ENCODE results near the gene RAB26. TPM values are rescaled to one million over a fixed set of nuclear protein-coding genes. Genes with fewer than 3 reads are reported as not detected.

The RAB26 gene
- total and polyA plus RNA-seq, 2 donors from 2014 or later: 1.5 to 3.0 TPM

DNA sequence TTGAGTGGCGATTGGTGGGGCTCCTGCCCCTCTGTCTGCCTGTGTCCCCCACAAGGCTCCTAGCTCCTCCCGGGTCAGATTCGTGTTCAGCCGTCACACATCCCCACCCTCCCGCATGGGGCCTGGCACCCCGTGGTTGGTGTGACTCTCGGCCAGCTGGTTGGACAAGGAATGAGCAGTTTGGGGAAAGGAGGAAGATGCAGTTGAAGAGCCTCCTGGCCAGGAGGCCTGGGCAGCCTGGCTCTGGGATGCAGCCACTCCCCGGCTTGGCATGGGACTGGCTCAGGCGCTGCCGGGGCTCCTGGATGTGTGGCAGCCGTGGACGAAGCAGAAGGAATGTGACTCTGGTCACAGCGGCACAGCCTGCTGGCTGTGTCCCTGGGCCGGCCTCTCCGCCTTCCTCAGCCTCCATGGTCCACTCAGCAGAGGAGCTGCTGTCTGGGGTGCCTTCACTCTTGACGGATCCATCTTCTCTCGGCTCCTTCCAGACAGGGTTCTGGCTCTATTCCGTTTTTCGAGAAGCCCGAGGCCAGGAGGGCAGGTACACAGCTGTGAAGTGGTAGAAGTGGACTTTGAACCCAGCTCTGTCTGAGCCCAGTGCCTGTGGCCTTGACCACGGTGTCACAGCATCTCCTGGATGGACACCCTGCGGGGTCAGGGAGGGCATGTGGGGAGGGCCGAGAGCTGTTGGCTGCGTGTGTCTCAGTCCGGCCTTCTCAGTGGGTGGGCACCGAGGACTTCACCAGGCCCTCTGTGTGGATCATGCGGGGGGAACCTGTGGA lies 9.2 kb downstream of the RAB26 start:
- no peaks in the 10 kb centered on the region for H3K27me3 ChIP-seq (ENCODE audit: control insufficient read depth, insufficient read depth, low read length)
- no peak overlapping the region for H3K9ac ChIP-seq (ENCODE audit: low read length in 3 of 3)
- no peaks in the 10 kb centered on the region for H3K36me3 ChIP-seq (ENCODE audit: control insufficient read depth in 2 of 3, insufficient read depth in 3 of 3, low read length in 3 of 3)
- intact Hi-C loops (cut with DNase I): no loop called here
- TF ChIP-seq, protein P1, sequence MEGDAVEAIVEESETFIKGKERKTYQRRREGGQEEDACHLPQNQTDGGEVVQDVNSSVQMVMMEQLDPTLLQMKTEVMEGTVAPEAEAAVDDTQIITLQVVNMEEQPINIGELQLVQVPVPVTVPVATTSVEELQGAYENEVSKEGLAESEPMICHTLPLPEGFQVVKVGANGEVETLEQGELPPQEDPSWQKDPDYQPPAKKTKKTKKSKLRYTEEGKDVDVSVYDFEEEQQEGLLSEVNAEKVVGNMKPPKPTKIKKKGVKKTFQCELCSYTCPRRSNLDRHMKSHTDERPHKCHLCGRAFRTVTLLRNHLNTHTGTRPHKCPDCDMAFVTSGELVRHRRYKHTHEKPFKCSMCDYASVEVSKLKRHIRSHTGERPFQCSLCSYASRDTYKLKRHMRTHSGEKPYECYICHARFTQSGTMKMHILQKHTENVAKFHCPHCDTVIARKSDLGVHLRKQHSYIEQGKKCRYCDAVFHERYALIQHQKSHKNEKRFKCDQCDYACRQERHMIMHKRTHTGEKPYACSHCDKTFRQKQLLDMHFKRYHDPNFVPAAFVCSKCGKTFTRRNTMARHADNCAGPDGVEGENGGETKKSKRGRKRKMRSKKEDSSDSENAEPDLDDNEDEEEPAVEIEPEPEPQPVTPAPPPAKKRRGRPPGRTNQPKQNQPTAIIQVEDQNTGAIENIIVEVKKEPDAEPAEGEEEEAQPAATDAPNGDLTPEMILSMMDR (IDR thresholded peaks at IDR 0.05; ENCODE audit: borderline replicate concordance, extremely low read depth, insufficient read depth): no peak
- H3K9me3 ChIP-seq (ENCODE audit: control insufficient read depth in 2 of 3, insufficient read depth in 1 of 3, low read length in 3 of 3): no peaks in the 10 kb centered on the region
- no peak overlapping the region for H3K27ac ChIP-seq (ENCODE audit: low read depth in 2 of 2, low read length in 2 of 2)
- peaks cover 0 to 45% (median 10%) of the 10 kb centered on the region in 3 donors for H3K4me1 ChIP-seq (ENCODE audit: control insufficient read depth in 2 of 3, insufficient read depth in 2 of 3, low read depth in 1 of 3, low read length in 3 of 3)
- FAIRE-seq (no peak), DNase-seq (no peak)
- H3K4me3 ChIP-seq (ENCODE audit: low read length in 3 of 3): no peak overlapping the region

DNA sequence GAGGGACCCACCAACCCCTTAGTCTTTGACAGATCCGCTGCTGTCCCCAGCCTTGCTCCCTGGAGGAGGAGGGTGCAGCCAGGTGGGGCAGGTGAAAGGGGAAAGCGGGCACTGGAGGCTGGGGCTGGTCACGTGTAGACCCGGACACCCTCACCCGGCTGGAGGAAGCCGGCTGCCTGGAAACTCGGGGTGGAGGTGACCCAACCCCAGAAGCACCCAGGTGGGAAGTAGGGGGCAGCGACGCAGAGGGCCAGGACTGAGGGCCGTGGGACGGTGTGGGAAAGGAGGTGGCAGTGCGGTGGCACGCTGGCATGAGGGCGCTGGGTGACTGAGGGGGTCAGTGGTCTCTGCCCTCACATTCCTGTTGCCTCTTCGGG lies 9.8 kb downstream of the RAB26 start:
- no peak overlapping the region for H3K4me3 ChIP-seq (ENCODE audit: low read length in 3 of 3)
- TF ChIP-seq, protein P1 (IDR thresholded peaks at IDR 0.05; ENCODE audit: borderline replicate concordance, extremely low read depth, insufficient read depth): no peak
- H3K36me3 ChIP-seq (ENCODE audit: control insufficient read depth in 2 of 3, insufficient read depth in 3 of 3, low read length in 3 of 3): no peaks in the 10 kb centered on the region
- intact Hi-C loops (cut with DNase I): no loop called here
- no peak for DNase-seq
- peaks cover 0 to 40% (median 7%) of the 10 kb centered on the region in 3 donors for H3K4me1 ChIP-seq (ENCODE audit: control insufficient read depth in 2 of 3, insufficient read depth in 2 of 3, low read depth in 1 of 3, low read length in 3 of 3)
- H3K27ac ChIP-seq (ENCODE audit: low read depth in 2 of 2, low read length in 2 of 2): no peak overlapping the region
- no peak overlapping the region for H3K9ac ChIP-seq (ENCODE audit: low read length in 3 of 3)
- H3K27me3 ChIP-seq (ENCODE audit: control insufficient read depth, insufficient read depth, low read length): no peaks in the 10 kb centered on the region
- no peaks in the 10 kb centered on the region for H3K9me3 ChIP-seq (ENCODE audit: control insufficient read depth in 2 of 3, insufficient read depth in 1 of 3, low read length in 3 of 3)
- FAIRE-seq: no peak

DNA sequence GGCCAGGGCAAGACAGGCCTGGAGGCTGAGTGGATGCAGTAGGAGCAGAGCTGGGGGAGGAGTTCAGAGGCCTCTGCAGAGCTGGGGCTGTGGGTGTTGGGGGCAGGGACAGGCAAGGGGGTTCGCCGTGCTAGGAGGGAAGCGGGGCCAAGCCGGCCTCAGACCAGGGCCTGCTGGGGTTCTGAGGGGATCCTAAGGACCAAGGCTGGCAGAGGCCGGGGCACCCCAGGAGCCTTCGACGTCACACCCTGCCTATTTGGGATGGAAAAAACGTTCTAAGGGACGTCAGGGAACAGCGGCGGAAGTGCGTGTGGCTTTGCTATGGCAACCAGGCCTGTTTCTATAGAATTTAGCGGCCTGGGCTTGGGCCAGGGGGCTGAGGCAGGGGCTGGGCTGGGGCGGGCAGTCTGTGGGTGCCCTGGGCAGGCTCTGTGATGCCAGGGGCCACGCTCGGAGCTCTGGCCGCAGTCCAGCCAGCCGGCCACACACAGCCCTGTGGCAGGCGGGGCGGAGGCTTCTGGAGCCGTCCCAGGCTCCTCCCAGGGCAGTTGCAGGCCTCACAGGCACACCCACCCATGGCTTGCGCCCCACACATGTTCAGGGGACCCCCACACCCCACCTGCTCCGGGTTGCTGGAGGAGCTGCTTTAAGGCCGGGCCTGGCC lies 10.9 kb downstream of the RAB26 start:
- Histone ChIP-seq H3K27me3 (ENCODE audit: control insufficient read depth, insufficient read depth, low read length) (no peaks in the 10 kb centered on the region), H3K4me1 (ENCODE audit: control insufficient read depth in 2 of 3, insufficient read depth in 2 of 3, low read depth in 1 of 3, low read length in 3 of 3) (peaks cover 0 to 29% (median 0%) of the 10 kb centered on the region in 3 donors), H3K9ac (ENCODE audit: low read length in 3 of 3) (no peak overlapping the region), H3K27ac (ENCODE audit: low read depth in 2 of 2, low read length in 2 of 2) (no peak overlapping the region), H3K9me3 (ENCODE audit: control insufficient read depth in 2 of 3, insufficient read depth in 1 of 3, low read length in 3 of 3) (no peaks in the 10 kb centered on the region), H3K4me3 (ENCODE audit: low read length in 3 of 3) (no peak overlapping the region), H3K36me3 (ENCODE audit: control insufficient read depth in 2 of 3, insufficient read depth in 3 of 3, low read length in 3 of 3) (no peaks in the 10 kb centered on the region)
- intact Hi-C loops (cut with DNase I): no loop called here
- DNase-seq: no peak
- TF ChIP-seq, protein P1 (IDR thresholded peaks at IDR 0.05; ENCODE audit: borderline replicate concordance, extremely low read depth, insufficient read depth): no peak
- no peak for FAIRE-seq
